HEK293 (cell line): ENCODE results near the gene ARL6IP5.

Source experiments
- ATF2 ChIP-seq: fragments of 450-650 bp; formaldehyde crosslinking; IDR thresholded peaks from 2 replicates; pipeline ENCODE4 v1.5.1; 2016; ENCODE audit warnings: missing biosample characterization, missing genetic modification characterization, low read depth
- BCL11B ChIP-seq: fragments of 450-650 bp; formaldehyde crosslinking; IDR thresholded peaks from 2 replicates; pipeline ENCODE4 v1.5.1; 2016; ENCODE audit warnings: low read depth, missing biosample characterization, missing genetic modification characterization
- ELK4 ChIP-seq: IDR thresholded peaks from 2 replicates; pipeline ENCODE4 v1.6.1; 2011; ENCODE audit warnings: mild to moderate bottlenecking, low read depth, low read length, borderline replicate concordance
- GLI2 ChIP-seq: fragments of 450-650 bp; formaldehyde crosslinking; IDR thresholded peaks from 2 replicates; pipeline ENCODE4; 2017; ENCODE audit warnings: missing biosample characterization, missing genetic modification characterization, low read depth, borderline replicate concordance
- GLIS2 ChIP-seq: fragments of 450-650 bp; formaldehyde crosslinking; IDR thresholded peaks from 2 replicates; pipeline ENCODE4 v1.5.1; 2016; ENCODE audit warnings: missing biosample characterization, missing genetic modification characterization
- HOXA7 ChIP-seq: sonication (generic); formaldehyde crosslinking; IDR thresholded peaks from 2 replicates; pipeline ENCODE4 v1.8.1; 2022; ENCODE audit warnings: missing genetic modification reagents, borderline replicate concordance
- IKZF3 ChIP-seq: fragments of 450-650 bp; IDR thresholded peaks from 2 replicates; pipeline ENCODE4 v1.5.0; 2018; ENCODE audit warnings: missing biosample characterization, mild to moderate bottlenecking, missing genetic modification characterization, moderate library complexity
- KLF1 ChIP-seq: fragments of 450-650 bp; formaldehyde crosslinking; IDR thresholded peaks from 2 replicates; pipeline ENCODE4 v1.5.1; 2016; ENCODE audit warnings: missing biosample characterization, missing genetic modification characterization
- ZBTB11 ChIP-seq: fragments of 450-650 bp; formaldehyde crosslinking; conservative IDR thresholded peaks from 2 replicates; pipeline ENCODE4 v1.5.1; 2016; ENCODE audit warnings: low read depth, missing biosample characterization, missing genetic modification characterization
- ZBTB20 ChIP-seq: fragments of 450-650 bp; formaldehyde crosslinking; IDR thresholded peaks from 2 replicates; pipeline ENCODE4 v1.5.1; 2016; ENCODE audit warnings: missing biosample characterization, missing genetic modification characterization
- ZBTB21 ChIP-seq: fragments of 450-650 bp; formaldehyde crosslinking; IDR thresholded peaks from 2 replicates; pipeline ENCODE4 v1.5.1; 2017; ENCODE audit warnings: missing biosample characterization, missing genetic modification characterization
- ZBTB26 ChIP-seq: fragments of 450-650 bp; formaldehyde crosslinking; optimal IDR thresholded peaks from 2 replicates; pipeline ENCODE3; 2016; ENCODE audit warnings: missing biosample characterization, mild to moderate bottlenecking, missing genetic modification characterization
- ZBTB8A ChIP-seq: fragments of 450-650 bp; formaldehyde crosslinking; IDR thresholded peaks from 2 replicates; pipeline ENCODE4 v1.5.1; 2016; ENCODE audit warnings: missing biosample characterization, missing genetic modification characterization
- ZNF121 ChIP-seq: fragments of 450-650 bp; formaldehyde crosslinking; IDR thresholded peaks from 2 replicates; pipeline ENCODE4 v1.5.1; 2016; ENCODE audit warnings: missing biosample characterization, missing genetic modification characterization
- ZNF133 ChIP-seq: fragments of 450-650 bp; formaldehyde crosslinking; IDR thresholded peaks from 2 replicates; pipeline ENCODE4 v1.5.1; 2016; ENCODE audit warnings: missing biosample characterization, missing genetic modification characterization
- ZNF24 ChIP-seq: fragments of 450-650 bp; formaldehyde crosslinking; IDR thresholded peaks from 2 replicates; pipeline ENCODE4 v1.5.1; 2016; ENCODE audit warnings: missing biosample characterization, missing genetic modification characterization
- ZNF266 ChIP-seq: fragments of 450-650 bp; formaldehyde crosslinking; IDR thresholded peaks from 2 replicates; pipeline ENCODE4 v1.5.1; 2016; ENCODE audit warnings: missing biosample characterization, missing genetic modification characterization, low read depth
- ZNF37A ChIP-seq: fragments of 450-650 bp; IDR thresholded peaks from 2 replicates; pipeline ENCODE4 v1.5.1; 2018; ENCODE audit warnings: missing biosample characterization, missing genetic modification characterization
- ZNF423 ChIP-seq: fragments of 450-650 bp; formaldehyde crosslinking; IDR thresholded peaks from 2 replicates; pipeline ENCODE4 v1.5.1; 2016; ENCODE audit warnings: missing biosample characterization, missing genetic modification characterization
- ZNF449 ChIP-seq: fragments of 450-650 bp; formaldehyde crosslinking; IDR thresholded peaks from 2 replicates; pipeline ENCODE4 v1.5.1; 2017; ENCODE audit warnings: missing biosample characterization, mild to moderate bottlenecking, missing genetic modification characterization, moderate library complexity
- ZNF501 ChIP-seq: fragments of 450-650 bp; formaldehyde crosslinking; IDR thresholded peaks from 2 replicates; pipeline ENCODE4 v1.5.1; 2016; ENCODE audit warnings: missing biosample characterization, missing genetic modification characterization
- ZNF76 ChIP-seq: fragments of 450-650 bp; formaldehyde crosslinking; IDR thresholded peaks from 2 replicates; pipeline ENCODE4; 2016; ENCODE audit warnings: low read depth, missing biosample characterization, missing genetic modification characterization, borderline replicate concordance
- ZSCAN30 ChIP-seq: fragments of 450-650 bp; IDR thresholded peaks from 2 replicates; pipeline ENCODE4 v1.5.1; 2018; ENCODE audit warnings: missing biosample characterization, mild to moderate bottlenecking, missing genetic modification characterization, moderate library complexity

Gene ARL6IP5

GRCh38 chr3:69051756-69052471 lies 32.8 kb upstream of the ARL6IP5 start, which contains the start of gene TMF1 (continued):
- TF ChIP-seq ATF2 (peak; percentile 95), ZBTB21 (tag by site-specific recombination) (peak; percentile 89), HOXA7 (CRISPR knock-in tag) (no peak), GLIS2 (peak; percentile 37; the same call in 1 of the 2 replicates), ZNF121 (no peak), ZBTB8A (tag by site-specific recombination) (no peak), GLI2 (tag by site-specific recombination) (no peak), ZBTB11 (tag by site-specific recombination) (peak; percentile 58), ZNF449 (no peak), BCL11B (tag by site-specific recombination) (no peak), ZNF133 (tag by site-specific recombination) (no peak), ZNF24 (no peak), ZBTB20 (no peak; the same call in none of the 2 replicates), ELK4 (no peak), ZSCAN30 (no peak; the same call in 1 of the 2 replicates), ZNF501 (tag by site-specific recombination) (no peak), ZNF266 (tag by site-specific recombination) (no peak), IKZF3 (no peak), ZNF423 (no peak), ZBTB26 (tag by site-specific recombination) (peak; percentile 51), ZNF76 (tag by site-specific recombination) (0 out of 2 replicates have a peak, but pooled peaks have one; percentile 23), ZNF37A (tag by site-specific recombination) (no peak), KLF1 (tag by site-specific recombination) (no peak)
